RWPE2 (cell line): Measurements from ENCODE around the gene ASAP2.

Source experiments
- ATAC-seq: fragments of 200-7000 bp; cut with Tn5 transposase; 3 replicates; pipeline ENCODE4 v1.9.1; 2021; ENCODE audit warnings: low read depth
- DNase-seq: peaks from one replicate; pipeline ENCODE4 v3.0.0-alpha.2; 2020; ENCODE audit warnings: low spot score
- H3K27ac ChIP-seq: fragments of 450-650 bp; 2 replicates; pipeline ENCODE4 v1.5.1; 2017; ENCODE audit warnings: mild to moderate bottlenecking; ENCODE audit not compliant: poor library complexity, severe bottlenecking
- H3K27me3 ChIP-seq: fragments of 250-450 bp; sonication (Bioruptor Pico); 2 replicates; pipeline ENCODE4 v1.5.1; 2021; ENCODE audit warnings: mild to moderate bottlenecking, moderate library complexity; ENCODE audit not compliant: insufficient read depth, poor library complexity, severe bottlenecking
- H3K36me3 ChIP-seq: fragments of 250-450 bp; sonication (Bioruptor Pico); 2 replicates; pipeline ENCODE4 v1.5.1; 2020; ENCODE audit warnings: low read depth, mild to moderate bottlenecking, moderate library complexity
- H3K4me1 ChIP-seq: fragments of 250-450 bp; sonication (Bioruptor Pico); 2 replicates; pipeline ENCODE4 v1.5.1; 2021; ENCODE audit warnings: mild to moderate bottlenecking, moderate library complexity; ENCODE audit not compliant: insufficient read depth, poor library complexity, severe bottlenecking
- H3K4me3 ChIP-seq: fragments of 250-450 bp; sonication (Bioruptor Pico); 2 replicates; pipeline ENCODE4 v1.5.1; 2021; ENCODE audit warnings: mild to moderate bottlenecking, moderate library complexity; ENCODE audit not compliant: severe bottlenecking
- H3K9me3 ChIP-seq: fragments of 250-450 bp; sonication (Bioruptor Pico); 2 replicates; pipeline ENCODE4 v1.5.1; 2021; ENCODE audit warnings: mild to moderate bottlenecking, moderate library complexity; ENCODE audit not compliant: severe bottlenecking
- TF ChIP-seq, protein P1 (sequence below): fragments of 450-650 bp; IDR thresholded peaks from one replicate; pipeline ENCODE4 v1.5.1; 2017; ENCODE audit warnings: mild to moderate bottlenecking, moderate library complexity; ENCODE audit not compliant: poor library complexity, severe bottlenecking

Gene ASAP2

DNA sequence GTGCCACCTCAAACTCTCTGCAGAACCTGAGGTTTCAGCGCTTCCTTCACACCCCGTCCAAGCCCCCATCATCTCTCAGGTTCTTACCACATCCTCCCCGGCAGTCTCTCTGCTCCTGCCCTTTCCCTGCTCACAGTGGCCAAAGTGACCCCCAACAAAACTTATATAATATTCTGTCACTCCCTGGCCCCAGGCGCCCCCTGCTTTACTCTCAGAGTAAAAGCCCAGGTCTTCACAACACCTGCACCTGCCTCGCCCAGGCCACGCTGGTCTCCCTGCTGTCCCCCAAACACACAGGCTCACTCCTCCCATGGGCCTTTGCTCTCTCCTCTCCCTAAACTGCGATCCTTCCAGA, 210.3 kb downstream of the ASAP2 start:
- DNase-seq = no peak
- H3K36me3 ChIP-seq = peaks cover 55% of the 10 kb centered on the region
- peak; percentile 17 for ATAC-seq
- peak overlapping the region; percentile 75 for H3K27ac ChIP-seq
- H3K4me1 ChIP-seq = peaks cover 18% of the 10 kb centered on the region
- no peaks in the 10 kb centered on the region for H3K27me3 ChIP-seq
- H3K4me3 ChIP-seq = no peak overlapping the region
- TF ChIP-seq, protein P1, sequence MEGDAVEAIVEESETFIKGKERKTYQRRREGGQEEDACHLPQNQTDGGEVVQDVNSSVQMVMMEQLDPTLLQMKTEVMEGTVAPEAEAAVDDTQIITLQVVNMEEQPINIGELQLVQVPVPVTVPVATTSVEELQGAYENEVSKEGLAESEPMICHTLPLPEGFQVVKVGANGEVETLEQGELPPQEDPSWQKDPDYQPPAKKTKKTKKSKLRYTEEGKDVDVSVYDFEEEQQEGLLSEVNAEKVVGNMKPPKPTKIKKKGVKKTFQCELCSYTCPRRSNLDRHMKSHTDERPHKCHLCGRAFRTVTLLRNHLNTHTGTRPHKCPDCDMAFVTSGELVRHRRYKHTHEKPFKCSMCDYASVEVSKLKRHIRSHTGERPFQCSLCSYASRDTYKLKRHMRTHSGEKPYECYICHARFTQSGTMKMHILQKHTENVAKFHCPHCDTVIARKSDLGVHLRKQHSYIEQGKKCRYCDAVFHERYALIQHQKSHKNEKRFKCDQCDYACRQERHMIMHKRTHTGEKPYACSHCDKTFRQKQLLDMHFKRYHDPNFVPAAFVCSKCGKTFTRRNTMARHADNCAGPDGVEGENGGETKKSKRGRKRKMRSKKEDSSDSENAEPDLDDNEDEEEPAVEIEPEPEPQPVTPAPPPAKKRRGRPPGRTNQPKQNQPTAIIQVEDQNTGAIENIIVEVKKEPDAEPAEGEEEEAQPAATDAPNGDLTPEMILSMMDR = no peak
- no peaks in the 10 kb centered on the region for H3K9me3 ChIP-seq

DNA sequence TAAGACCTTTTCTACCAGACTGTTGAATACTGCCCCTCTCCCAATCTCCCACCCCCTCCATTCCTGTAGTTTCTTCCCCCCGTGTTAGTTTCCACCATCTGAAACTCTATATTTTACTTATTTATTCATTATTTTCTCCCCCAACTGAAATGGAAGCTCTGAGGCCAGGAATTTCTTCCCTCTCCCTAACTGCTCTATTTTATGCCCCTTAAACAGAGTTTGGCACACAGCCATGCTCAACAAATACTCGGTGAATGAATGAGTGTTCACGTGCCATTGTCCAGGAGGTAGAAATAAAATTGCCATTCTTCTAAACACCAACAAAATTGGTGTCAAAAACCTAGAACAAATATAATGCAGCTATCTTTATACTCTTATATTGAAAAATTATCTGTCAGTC, 211.1 kb downstream of the ASAP2 start:
- H3K27ac ChIP-seq = peak overlapping the region; percentile 75
- TF ChIP-seq, protein P1 = no peak
- DNase-seq (no peak), ATAC-seq (no peak)
- H3K4me1 ChIP-seq = peaks cover 18% of the 10 kb centered on the region
- H3K4me3 ChIP-seq = no peak overlapping the region
- no peaks in the 10 kb centered on the region for H3K9me3 ChIP-seq
- H3K36me3 ChIP-seq = peaks cover 47% of the 10 kb centered on the region
- no peaks in the 10 kb centered on the region for H3K27me3 ChIP-seq

DNA sequence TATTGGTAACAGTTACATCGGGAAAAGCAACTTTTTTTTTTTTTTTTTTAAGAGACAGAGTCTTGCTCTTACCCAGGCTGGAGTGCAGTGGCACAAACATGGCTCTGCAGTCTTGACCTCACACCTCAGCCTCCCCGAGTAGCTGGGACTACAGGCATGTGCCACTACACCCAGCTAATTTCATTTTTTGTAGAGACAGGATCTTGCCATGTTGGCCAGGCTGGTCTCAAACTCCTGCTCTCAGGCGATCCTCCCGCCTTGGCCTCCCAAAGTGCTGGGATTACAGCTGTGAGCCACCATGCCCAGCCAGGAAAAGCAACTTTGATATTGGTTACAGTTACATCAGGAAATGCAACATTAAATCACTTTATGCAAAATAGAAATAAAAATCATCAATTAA, 212.1 kb downstream of the ASAP2 start:
- Histone ChIP-seq H3K27me3 (no peaks in the 10 kb centered on the region), H3K4me3 (no peak overlapping the region), H3K27ac (no peak overlapping the region), H3K9me3 (no peaks in the 10 kb centered on the region), H3K4me1 (peaks cover 18% of the 10 kb centered on the region), H3K36me3 (peaks cover 37% of the 10 kb centered on the region)
- TF ChIP-seq, protein P1 = no peak
- no peak for ATAC-seq
- no peak for DNase-seq

DNA sequence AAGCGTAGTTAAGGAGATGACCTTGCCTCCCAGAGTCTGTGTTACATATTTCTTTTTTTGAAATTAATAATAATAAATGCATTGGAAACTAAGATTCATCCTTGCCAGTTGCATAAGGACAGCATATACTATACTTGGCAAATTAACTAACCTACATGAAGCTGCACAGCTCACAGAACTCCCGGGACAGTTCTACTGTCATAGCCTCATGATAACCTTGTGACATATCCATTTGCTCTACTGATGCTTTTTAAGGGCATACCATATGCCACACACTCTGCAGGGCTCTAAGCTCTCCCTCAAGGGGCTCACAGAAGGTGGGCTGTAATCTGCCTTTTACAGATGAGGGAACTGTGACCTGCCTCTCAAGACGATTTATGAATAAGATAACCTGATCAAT, 212.9 kb downstream of the ASAP2 start:
- H3K36me3 ChIP-seq = peaks cover 33% of the 10 kb centered on the region
- no peak for DNase-seq
- no peaks in the 10 kb centered on the region for H3K27me3 ChIP-seq
- peaks cover 20% of the 10 kb centered on the region for H3K4me1 ChIP-seq
- no peaks in the 10 kb centered on the region for H3K9me3 ChIP-seq
- no peak overlapping the region for H3K27ac ChIP-seq
- no peak overlapping the region for H3K4me3 ChIP-seq
- TF ChIP-seq, protein P1 = no peak
- no peak for ATAC-seq

DNA sequence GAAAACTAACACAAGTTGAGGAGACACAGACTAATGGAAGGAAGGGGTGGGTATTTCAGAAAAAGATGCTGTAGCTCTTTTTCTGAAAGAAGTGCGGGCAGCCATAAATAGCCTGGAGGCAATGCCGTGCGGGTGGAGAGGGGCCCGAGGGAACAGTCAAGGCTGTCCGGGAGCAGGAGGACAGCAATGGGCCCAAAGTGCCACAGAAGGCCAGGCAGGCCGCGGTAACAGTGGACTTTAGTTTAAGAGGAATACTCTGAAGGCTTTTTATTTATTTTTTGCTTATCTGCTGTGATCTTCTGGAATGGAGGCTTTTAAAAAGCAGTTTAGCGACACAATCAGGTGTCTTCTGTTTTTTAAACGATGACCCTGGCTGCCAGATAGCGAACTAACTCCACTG, 213.9 kb downstream of the ASAP2 start:
- ATAC-seq = no peak
- Histone ChIP-seq H3K9me3 (no peaks in the 10 kb centered on the region), H3K4me1 (peaks cover 25% of the 10 kb centered on the region), H3K27me3 (no peaks in the 10 kb centered on the region), H3K36me3 (peaks cover 32% of the 10 kb centered on the region), H3K27ac (no peak overlapping the region), H3K4me3 (no peak overlapping the region)
- TF ChIP-seq, protein P1 = no peak
- DNase-seq = no peak
